Brain microvascular endothelial cell (primary cell): ENCODE measurements around the gene WDR45.

ENCODE experiments used
- DNase-seq: peaks from one replicate; pipeline ENCODE4 v3.0.0-alpha.2; 2020
- H3K27ac ChIP-seq: fragments of 250-450 bp; sonication (Bioruptor Pico); 2 replicates; pipeline ENCODE4 v1.5.1; 2020; ENCODE audit warnings: mild to moderate bottlenecking, moderate library complexity
- H3K27me3 ChIP-seq: fragments of 250-450 bp; sonication (Bioruptor Pico); replicated peaks from 2 replicates; pipeline ENCODE4 v1.5.1; 2020; ENCODE audit warnings: mild to moderate bottlenecking
- H3K36me3 ChIP-seq: fragments of 250-450 bp; sonication (Bioruptor Pico); replicated peaks from 2 replicates; pipeline ENCODE4 v1.5.1; 2020; ENCODE audit warnings: mild to moderate bottlenecking
- H3K4me3 ChIP-seq: 2 replicates; pipeline ENCODE4 v1.5.1; 2011; ENCODE audit warnings: low read depth, mild to moderate bottlenecking, control low read depth, low read length, moderate library complexity
- in situ Hi-C: cut with HindIII; loops from 2 replicates; pipeline ENCODE4 v1.10.0; 2017; ENCODE audit warnings: low sequenced_read_pairs, low pct_ligation_motif_present
- TF ChIP-seq, protein P1 (sequence below): IDR thresholded peaks from 2 replicates; pipeline ENCODE4 v1.5.1; 2011; ENCODE audit warnings: low read depth, mild to moderate bottlenecking, moderate library complexity, low read length, control low read depth, inconsistent platforms; ENCODE audit errors: missing control alignments

The WDR45 gene

DNA sequence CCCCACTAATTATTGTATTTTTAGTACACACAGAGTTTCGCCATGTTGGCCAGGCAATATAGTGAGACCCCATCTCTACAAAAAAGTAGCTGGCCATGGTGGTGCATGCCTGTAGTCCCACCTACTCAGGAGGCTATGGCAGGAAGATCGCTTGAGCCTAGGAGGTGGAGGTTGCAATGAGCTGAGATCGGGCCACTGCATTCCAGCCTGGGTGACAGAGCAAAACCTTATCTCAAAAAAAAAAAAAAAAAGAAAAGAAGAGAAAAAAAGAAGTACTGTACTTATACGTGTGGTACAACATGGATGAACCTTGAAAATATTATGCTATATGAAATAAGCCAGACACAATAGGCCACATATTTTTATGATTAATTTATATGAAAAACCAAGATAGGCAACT is 9.9 kb upstream of the WDR45 start:
- in situ Hi-C loops: no loop called here
- Histone ChIP-seq H3K27ac (no peak overlapping the region), H3K27me3 (no peaks in the 10 kb centered on the region), H3K36me3 (no peaks in the 10 kb centered on the region), H3K4me3 (no peak overlapping the region)
- no peak for DNase-seq
- TF ChIP-seq, protein P1, sequence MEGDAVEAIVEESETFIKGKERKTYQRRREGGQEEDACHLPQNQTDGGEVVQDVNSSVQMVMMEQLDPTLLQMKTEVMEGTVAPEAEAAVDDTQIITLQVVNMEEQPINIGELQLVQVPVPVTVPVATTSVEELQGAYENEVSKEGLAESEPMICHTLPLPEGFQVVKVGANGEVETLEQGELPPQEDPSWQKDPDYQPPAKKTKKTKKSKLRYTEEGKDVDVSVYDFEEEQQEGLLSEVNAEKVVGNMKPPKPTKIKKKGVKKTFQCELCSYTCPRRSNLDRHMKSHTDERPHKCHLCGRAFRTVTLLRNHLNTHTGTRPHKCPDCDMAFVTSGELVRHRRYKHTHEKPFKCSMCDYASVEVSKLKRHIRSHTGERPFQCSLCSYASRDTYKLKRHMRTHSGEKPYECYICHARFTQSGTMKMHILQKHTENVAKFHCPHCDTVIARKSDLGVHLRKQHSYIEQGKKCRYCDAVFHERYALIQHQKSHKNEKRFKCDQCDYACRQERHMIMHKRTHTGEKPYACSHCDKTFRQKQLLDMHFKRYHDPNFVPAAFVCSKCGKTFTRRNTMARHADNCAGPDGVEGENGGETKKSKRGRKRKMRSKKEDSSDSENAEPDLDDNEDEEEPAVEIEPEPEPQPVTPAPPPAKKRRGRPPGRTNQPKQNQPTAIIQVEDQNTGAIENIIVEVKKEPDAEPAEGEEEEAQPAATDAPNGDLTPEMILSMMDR: no peak

DNA sequence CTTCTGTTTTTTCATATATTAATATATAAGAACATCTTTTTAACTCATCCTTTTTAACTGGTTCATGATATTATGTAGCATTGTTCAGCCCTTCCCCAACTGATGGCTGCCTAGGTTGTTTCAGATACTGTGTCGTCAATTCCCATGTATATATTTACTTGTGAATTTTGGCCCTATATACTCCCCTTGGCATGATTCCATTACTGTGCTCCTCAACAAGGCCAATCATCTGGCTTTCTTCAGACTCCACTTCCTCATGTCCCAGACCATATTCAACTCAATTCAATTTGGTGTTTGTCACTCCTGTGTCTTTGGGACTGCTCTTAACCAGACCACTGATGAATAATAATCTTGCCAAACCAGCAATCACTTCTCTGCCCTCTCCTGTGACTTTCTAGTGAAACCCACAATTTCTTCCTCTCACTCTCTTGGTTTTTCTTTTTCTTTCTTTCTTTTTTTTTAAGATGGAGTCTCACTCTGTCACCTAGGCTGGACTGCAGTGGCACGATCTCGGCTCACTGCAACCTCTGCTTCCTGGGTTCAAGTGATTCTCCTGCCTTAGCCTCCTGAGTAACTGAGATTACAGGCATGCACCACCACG is 2.7 kb upstream of the WDR45 start:
- Histone ChIP-seq H3K27ac (no peak overlapping the region), H3K27me3 (no peaks in the 10 kb centered on the region), H3K36me3 (no peaks in the 10 kb centered on the region), H3K4me3 (no peak overlapping the region)
- DNase-seq: no peak
- in situ Hi-C loops: no loop called here
- TF ChIP-seq, protein P1: no peak

DNA sequence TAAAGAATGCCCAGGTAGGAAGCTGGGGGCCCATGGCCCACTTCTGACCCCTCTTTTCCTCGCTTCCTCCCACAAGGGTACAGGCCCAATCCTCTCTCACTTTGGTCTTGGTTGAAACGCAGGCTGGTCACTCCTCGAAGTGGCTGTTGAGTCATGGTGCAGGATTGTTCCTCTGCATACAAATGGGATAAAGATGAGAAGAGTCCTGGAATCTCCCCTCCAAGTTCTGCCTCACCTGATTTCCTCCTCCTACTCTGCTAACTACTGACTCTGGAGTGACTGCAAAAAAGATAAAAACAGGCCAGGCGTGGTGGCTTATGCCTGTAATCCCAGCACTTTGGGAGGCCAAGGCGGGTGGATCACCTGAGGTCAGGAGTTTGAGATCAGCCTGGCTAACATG is 1.7 kb downstream of the WDR45 start:
- H3K36me3 ChIP-seq: no peaks in the 10 kb centered on the region

DNA sequence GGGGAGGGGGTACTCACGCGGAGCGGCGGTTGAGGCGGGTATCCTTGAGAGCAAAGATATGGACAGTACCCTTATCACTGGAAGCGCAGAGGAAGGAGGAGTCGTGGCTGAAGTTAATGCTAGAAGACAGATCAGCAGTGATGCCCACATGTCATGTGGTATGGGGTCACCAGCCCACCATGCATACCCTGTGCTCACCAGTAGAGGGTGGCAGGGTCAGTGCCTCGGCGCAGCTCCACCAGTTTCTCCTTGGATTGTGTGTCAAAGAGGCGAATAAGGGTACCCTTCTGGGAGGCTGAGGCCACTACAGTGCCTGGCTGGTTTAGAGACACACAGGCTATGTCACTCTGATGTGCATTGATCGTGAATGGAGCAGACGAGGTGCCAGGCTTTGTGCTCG is 4.3 kb downstream of the WDR45 start:
- TF ChIP-seq, protein P1: no peak
- H3K36me3 ChIP-seq: no peaks in the 10 kb centered on the region
- no peak overlapping the region for H3K4me3 ChIP-seq
- DNase-seq: no peak
- no peak overlapping the region for H3K27ac ChIP-seq
- in situ Hi-C loops: no loop called here
- H3K27me3 ChIP-seq: no peaks in the 10 kb centered on the region

More for the DNA sequence above, 1.7 kb downstream of the WDR45 start:
- Histone ChIP-seq H3K4me3 (no peak overlapping the region), H3K27ac (no peak overlapping the region), H3K27me3 (no peaks in the 10 kb centered on the region)
- DNase-seq: no peak
- in situ Hi-C loops: no loop called here
- TF ChIP-seq, protein P1: no peak

DNA sequence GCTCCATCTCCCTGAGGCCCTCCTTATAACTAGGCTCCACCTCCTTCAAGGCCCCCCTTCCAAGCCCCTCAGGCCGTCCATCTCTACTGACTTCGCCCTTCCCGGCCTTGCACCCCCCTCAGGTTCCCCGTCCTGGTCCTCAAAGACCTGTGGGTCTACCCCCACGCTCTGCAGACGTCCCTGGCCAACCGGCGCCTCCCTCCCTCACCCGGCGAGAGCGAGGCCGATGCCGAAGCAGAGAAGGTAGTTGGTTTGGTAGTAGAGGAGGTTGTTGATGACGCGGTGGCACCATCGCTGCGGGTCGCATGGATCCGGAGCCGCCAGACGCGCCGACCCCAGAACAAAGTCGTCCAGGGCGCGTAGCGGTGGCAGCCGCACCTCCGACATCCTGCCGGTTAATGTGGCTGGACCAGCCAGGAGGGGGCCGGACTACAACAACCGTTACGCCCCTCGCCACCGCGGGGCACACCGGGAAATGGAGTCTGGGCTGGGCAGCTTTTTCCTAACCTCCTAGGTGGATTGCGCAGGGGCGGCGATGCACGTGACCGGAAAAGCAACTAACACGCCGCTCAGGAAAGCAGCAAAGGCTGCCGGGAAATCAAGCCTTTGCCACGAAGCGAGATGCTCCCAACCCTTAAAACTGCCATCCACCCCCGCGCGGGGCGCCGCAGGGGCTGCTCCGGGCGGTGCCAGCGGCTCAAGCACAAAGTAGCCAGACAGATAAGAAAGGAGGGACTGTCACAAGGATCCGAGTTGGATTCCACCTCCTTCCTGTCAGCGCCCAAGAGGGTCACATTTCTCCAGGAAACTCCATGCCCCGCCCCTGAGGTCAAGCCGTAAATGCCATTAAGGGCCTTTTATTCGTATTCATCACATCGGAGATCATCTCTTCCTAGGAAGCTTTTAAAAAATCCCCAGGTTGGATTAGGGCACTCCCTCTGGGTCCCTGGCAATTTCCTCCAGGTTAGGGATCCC is 5.8 kb downstream of the WDR45 start, which contains the start of gene PRAF2:
Gene PRAF2, minus strand, starts transcription at position 402 of the 975 bp plus-strand sequence. Its CDS starts 15 bp downstream, at position 387.
- DNase-seq: peak; percentile 87
- no peaks in the 10 kb centered on the region for H3K27me3 ChIP-seq
- peak within 1 kb of the TSS; percentile 2 for H3K27ac ChIP-seq
- no peaks in the 10 kb centered on the region for H3K36me3 ChIP-seq
- TF ChIP-seq, protein P1: no peak
- in situ Hi-C loops: no loop called here
- H3K4me3 ChIP-seq: peak within 1 kb of the TSS; percentile 79
